Naive thymus-derived CD8-positive, alpha-beta T cell (primary cell): Measurements from ENCODE around the gene TBC1D4. TPM values are rescaled to one million over a fixed set of nuclear protein-coding genes. Genes with fewer than 3 reads are reported as not detected.

Source experiments
- ATAC-seq, 2 donors: fragments of 150-1000 bp; cut with Tn5 transposase in 1 of 2; sonication (Bioruptor Pico), chemical (Tn5 transposase) in 1 of 2; 1 replicate in 1 of 2; 2 replicates in 1 of 2; pipeline ENCODE4 v1.10.0; 2021; ENCODE audit warnings: mild to moderate bottlenecking in 2 of 2, moderate library complexity in 2 of 2
- POLR2A ChIA-PET: fragments of 350-600 bp; sonication (Branson Sonifier 250); formaldehyde crosslinking; loops from one replicate; lab custom pipeline; 2021; ENCODE audit warnings: antibody characterized with exemption; lab: Charles Lee
- DNase-seq, 10 donors: peaks; one replicate each; pipeline versions ENCODE4 v3.0.0 to v3.0.0-alpha.2; 2020 to 2022
- H3K27ac Mint-ChIP-seq, 10 donors: one replicate each; pipeline ENCODE4 v1.8.0; 2020 to 2022; ENCODE audit warnings: mild to moderate bottlenecking in 10 of 10, mixed read lengths in 10 of 10, moderate library complexity in 4 of 10, inconsistent platforms in 1 of 10
- H3K27me3 Mint-ChIP-seq, 5 donors: one replicate each; pipeline ENCODE4 v1.8.0; 2021 to 2022; ENCODE audit warnings: mixed read lengths in 5 of 5
- H3K36me3 Mint-ChIP-seq, 3 donors: one replicate each; pipeline ENCODE4 v1.8.0; 2020 to 2022; ENCODE audit warnings: mixed read lengths in 3 of 3, mild to moderate bottlenecking in 2 of 3, inconsistent platforms in 1 of 3
- H3K4me1 Mint-ChIP-seq, 4 donors: one replicate each; pipeline ENCODE4 v1.8.0; 2021 to 2022; ENCODE audit warnings: mixed read lengths in 4 of 4
- H3K4me3 Mint-ChIP-seq, 10 donors: one replicate each; pipeline ENCODE4 v1.8.0; 2020 to 2022; ENCODE audit warnings: mild to moderate bottlenecking in 10 of 10, mixed read lengths in 10 of 10, moderate library complexity in 6 of 10, inconsistent platforms in 1 of 10
- H3K9me3 Mint-ChIP-seq, 9 donors: one replicate each; pipeline ENCODE4 v1.8.0; 2020 to 2022; ENCODE audit warnings: mixed read lengths in 9 of 9, mild to moderate bottlenecking in 3 of 9, inconsistent platforms in 1 of 9, moderate library complexity in 1 of 9
- polyA plus RNA-seq, 3 donors: library from polyadenylated mRNA; unstranded; fragments of 300-500 nt; fragmentation: Illumina TruSeq; gene quantifications; one replicate each; pipeline ENCODE4 v1.2.3, GENCODE V29; 2021
- total RNA-seq, 8 experiments: library from RNA in 2 of 8; stranded (reverse) in 2 of 8; gene quantifications; one replicate each; pipeline ENCODE4 v1.2.3 and lab custom pipeline; 2021 to 2026

The TBC1D4 gene
- total and polyA plus RNA-seq, 5 experiments from 2014 or later: 11.8 to 58.1 (median 19.3) TPM

- H3K4me3 Mint-ChIP-seq: no peak overlapping the region
- H3K27ac Mint-ChIP-seq: no peak overlapping the region
- ATAC-seq: no peak
- POLR2A ChIA-PET: no interaction called here
- H3K36me3 Mint-ChIP-seq: no peaks in the 10 kb centered on the region
- no peaks in the 10 kb centered on the region for H3K4me1 Mint-ChIP-seq
- H3K27me3 Mint-ChIP-seq: peaks cover 0 to 11% (median 3%) of the 10 kb centered on the region in 5 donors
- no peak for DNase-seq
- H3K9me3 Mint-ChIP-seq: peaks cover 0 to 2% (median 0%) of the 10 kb centered on the region in 9 donors
Measured at GRCh38 chr13:75418186-75418843, 63.7 kb downstream of the TBC1D4 start.

- H3K4me1 Mint-ChIP-seq: peaks cover 0 to 2% (median 0%) of the 10 kb centered on the region in 4 donors
- H3K27me3 Mint-ChIP-seq: peaks cover 0 to 11% (median 3%) of the 10 kb centered on the region in 5 donors
- H3K4me3 Mint-ChIP-seq: no peak overlapping the region
- ATAC-seq (no peak), DNase-seq (no peak)
- H3K27ac Mint-ChIP-seq: no peak overlapping the region
- peaks cover 0 to 2% (median 0%) of the 10 kb centered on the region in 9 donors for H3K9me3 Mint-ChIP-seq
- H3K36me3 Mint-ChIP-seq: no peaks in the 10 kb centered on the region
- POLR2A ChIA-PET: no interaction called here
Measured at GRCh38 chr13:75417656-75418055, 64.3 kb downstream of the TBC1D4 start.

- POLR2A ChIA-PET: no interaction called here
- Mint-ChIP-seq H3K27me3 (peaks cover 0 to 11% (median 3%) of the 10 kb centered on the region in 5 donors), H3K4me1 (peaks cover 0 to 2% (median 0%) of the 10 kb centered on the region in 4 donors), H3K27ac (no peak overlapping the region), H3K36me3 (no peaks in the 10 kb centered on the region), H3K9me3 (peaks cover 0 to 2% (median 0%) of the 10 kb centered on the region in 9 donors), H3K4me3 (no peak overlapping the region)
- DNase-seq (no peak), ATAC-seq (no peak)
Measured at GRCh38 chr13:75417012-75417384, 65.0 kb downstream of the TBC1D4 start.

GRCh38 chr13:75416327-75417011 is 65.5 kb downstream of the TBC1D4 start:
- ATAC-seq (no peak), DNase-seq (no peak)
- POLR2A ChIA-PET: no interaction called here
- peaks cover 0 to 11% (median 3%) of the 10 kb centered on the region in 5 donors for H3K27me3 Mint-ChIP-seq
- H3K4me3 Mint-ChIP-seq: no peak overlapping the region
- no peaks in the 10 kb centered on the region for H3K36me3 Mint-ChIP-seq
- peaks cover 0 to 2% (median 0%) of the 10 kb centered on the region in 4 donors for H3K4me1 Mint-ChIP-seq
- peaks cover 0 to 2% (median 0%) of the 10 kb centered on the region in 9 donors for H3K9me3 Mint-ChIP-seq
- H3K27ac Mint-ChIP-seq: peak overlapping the region in 1 of 10 donors; percentile 5

GRCh38 chr13:75415694-75416093 is 66.3 kb downstream of the TBC1D4 start:
- Mint-ChIP-seq H3K4me1 (peaks cover 0 to 2% (median 0%) of the 10 kb centered on the region in 4 donors), H3K27me3 (peaks cover 0 to 8% (median 3%) of the 10 kb centered on the region in 5 donors), H3K9me3 (peaks cover 0 to 2% (median 0%) of the 10 kb centered on the region in 9 donors), H3K27ac (no peak overlapping the region), H3K4me3 (no peak overlapping the region), H3K36me3 (no peaks in the 10 kb centered on the region)
- POLR2A ChIA-PET: no interaction called here
- ATAC-seq (no peak), DNase-seq (no peak)

GRCh38 chr13:75415171-75415570 is 66.8 kb downstream of the TBC1D4 start:
- ATAC-seq (no peak), DNase-seq (no peak)
- H3K4me1 Mint-ChIP-seq: peaks cover 0 to 2% (median 0%) of the 10 kb centered on the region in 4 donors
- H3K36me3 Mint-ChIP-seq: no peaks in the 10 kb centered on the region
- H3K27ac Mint-ChIP-seq: no peak overlapping the region
- peaks cover 0 to 2% (median 0%) of the 10 kb centered on the region in 9 donors for H3K9me3 Mint-ChIP-seq
- no peak overlapping the region for H3K4me3 Mint-ChIP-seq
- peaks cover 0 to 8% (median 0%) of the 10 kb centered on the region in 5 donors for H3K27me3 Mint-ChIP-seq
- POLR2A ChIA-PET: no interaction called here

GRCh38 chr13:75414036-75414827 is 67.7 kb downstream of the TBC1D4 start:
- peaks cover 0 to 2% (median 0%) of the 10 kb centered on the region in 4 donors for H3K4me1 Mint-ChIP-seq
- H3K4me3 Mint-ChIP-seq: no peak overlapping the region
- ATAC-seq: no peak
- H3K27ac Mint-ChIP-seq: no peak overlapping the region
- H3K9me3 Mint-ChIP-seq: peaks cover 0 to 2% (median 0%) of the 10 kb centered on the region in 9 donors
- POLR2A ChIA-PET: no interaction called here
- DNase-seq: no peak
- no peaks in the 10 kb centered on the region for H3K36me3 Mint-ChIP-seq
- peaks cover 0 to 4% (median 0%) of the 10 kb centered on the region in 5 donors for H3K27me3 Mint-ChIP-seq

GRCh38 chr13:75411924-75412537 is 69.9 kb downstream of the TBC1D4 start:
- POLR2A ChIA-PET: no interaction called here
- Mint-ChIP-seq H3K4me3 (no peak overlapping the region), H3K27ac (no peak overlapping the region), H3K9me3 (peaks cover 0 to 2% (median 0%) of the 10 kb centered on the region in 9 donors), H3K27me3 (peaks cover 0 to 6% (median 0%) of the 10 kb centered on the region in 5 donors), H3K36me3 (no peaks in the 10 kb centered on the region), H3K4me1 (peaks cover 0 to 2% (median 0%) of the 10 kb centered on the region in 4 donors)
- DNase-seq (no peak), ATAC-seq (no peak)

GRCh38 chr13:75410207-75410606 is 71.8 kb downstream of the TBC1D4 start:
- DNase-seq (no peak), ATAC-seq (no peak)
- POLR2A ChIA-PET: no interaction called here
- Mint-ChIP-seq H3K4me1 (peaks cover 0 to 2% (median 0%) of the 10 kb centered on the region in 4 donors), H3K9me3 (peaks cover 0 to 2% (median 0%) of the 10 kb centered on the region in 9 donors), H3K36me3 (no peaks in the 10 kb centered on the region), H3K27ac (no peak overlapping the region), H3K27me3 (peaks cover 0 to 5% (median 1%) of the 10 kb centered on the region in 5 donors), H3K4me3 (no peak overlapping the region)

- Mint-ChIP-seq H3K4me3 (no peak overlapping the region), H3K36me3 (no peaks in the 10 kb centered on the region), H3K4me1 (peaks cover 0 to 2% (median 0%) of the 10 kb centered on the region in 4 donors), H3K27me3 (peaks cover 0 to 5% (median 2%) of the 10 kb centered on the region in 5 donors), H3K9me3 (peaks cover 0 to 2% (median 0%) of the 10 kb centered on the region in 9 donors), H3K27ac (no peak overlapping the region)
- POLR2A ChIA-PET: no interaction called here
- DNase-seq (no peak), ATAC-seq (no peak)
Measured at GRCh38 chr13:75407998-75408397, 74.0 kb downstream of the TBC1D4 start.

- Mint-ChIP-seq H3K4me1 (no peaks in the 10 kb centered on the region), H3K36me3 (no peaks in the 10 kb centered on the region), H3K4me3 (no peak overlapping the region), H3K27me3 (peaks cover 0 to 5% (median 2%) of the 10 kb centered on the region in 5 donors), H3K27ac (no peak overlapping the region), H3K9me3 (peaks cover 0 to 2% (median 0%) of the 10 kb centered on the region in 9 donors)
- POLR2A ChIA-PET: no interaction called here
- DNase-seq (no peak), ATAC-seq (no peak)
Measured at GRCh38 chr13:75407473-75407872, 74.5 kb downstream of the TBC1D4 start.

GRCh38 chr13:75405976-75406703 is 75.8 kb downstream of the TBC1D4 start:
- no peak for ATAC-seq

More at GRCh38 chr13:75405976-75406703, 75.8 kb downstream of the TBC1D4 start:
- no peak for DNase-seq
- Mint-ChIP-seq H3K4me1 (no peaks in the 10 kb centered on the region), H3K9me3 (peaks cover 0 to 2% (median 0%) of the 10 kb centered on the region in 9 donors), H3K4me3 (no peak overlapping the region), H3K27ac (no peak overlapping the region), H3K27me3 (peaks cover 0 to 7% (median 2%) of the 10 kb centered on the region in 5 donors), H3K36me3 (no peaks in the 10 kb centered on the region)
- POLR2A ChIA-PET: no interaction called here
